ENCODE data around the gene MCF2L. TPM values are rescaled to one million over a fixed set of nuclear protein-coding genes. Genes with fewer than 3 reads are reported as not detected.
"Not testable (repeated sequence)": the region's sequence is repeated elsewhere in the genome, so short reads cannot be mapped to it uniquely, and the experiment has no call there.

MCF2L gene
- total RNA-seq, 1 donor from 2014 or later: under 0.01 TPM

DNA sequence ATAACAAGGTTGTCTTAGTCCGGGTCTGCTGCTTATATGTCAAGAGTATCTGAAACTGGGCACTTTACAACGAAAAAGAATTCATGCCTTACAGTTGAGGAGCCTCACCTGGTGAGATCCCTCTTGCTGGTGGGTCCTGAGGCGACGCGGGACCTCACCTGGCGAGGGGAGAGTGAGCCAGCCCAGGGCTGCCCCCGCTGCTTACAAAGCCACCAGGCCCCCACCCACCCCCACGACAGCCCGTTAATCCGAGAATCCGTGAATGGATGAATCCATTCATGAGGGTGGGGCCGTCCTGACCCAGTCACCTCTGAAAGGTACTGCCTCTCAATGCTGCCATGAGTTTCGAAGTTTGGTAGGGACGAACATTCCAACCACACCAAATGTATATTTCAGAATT, 82.6 kb downstream of the MCF2L start:
- Histone ChIP-seq H3K4me3 (ENCODE audit: low read depth, low read length) (no peak overlapping the region), H3K36me3 (ENCODE audit: control insufficient read depth, insufficient read depth, low read length) (no peaks in the 10 kb centered on the region), H3K27me3 (ENCODE audit: control insufficient read depth, insufficient read depth, low read length) (no peaks in the 10 kb centered on the region)
- FAIRE-seq: no peak
- no peak for DNase-seq (ENCODE audit: low read depth)
- TF ChIP-seq, protein P1, sequence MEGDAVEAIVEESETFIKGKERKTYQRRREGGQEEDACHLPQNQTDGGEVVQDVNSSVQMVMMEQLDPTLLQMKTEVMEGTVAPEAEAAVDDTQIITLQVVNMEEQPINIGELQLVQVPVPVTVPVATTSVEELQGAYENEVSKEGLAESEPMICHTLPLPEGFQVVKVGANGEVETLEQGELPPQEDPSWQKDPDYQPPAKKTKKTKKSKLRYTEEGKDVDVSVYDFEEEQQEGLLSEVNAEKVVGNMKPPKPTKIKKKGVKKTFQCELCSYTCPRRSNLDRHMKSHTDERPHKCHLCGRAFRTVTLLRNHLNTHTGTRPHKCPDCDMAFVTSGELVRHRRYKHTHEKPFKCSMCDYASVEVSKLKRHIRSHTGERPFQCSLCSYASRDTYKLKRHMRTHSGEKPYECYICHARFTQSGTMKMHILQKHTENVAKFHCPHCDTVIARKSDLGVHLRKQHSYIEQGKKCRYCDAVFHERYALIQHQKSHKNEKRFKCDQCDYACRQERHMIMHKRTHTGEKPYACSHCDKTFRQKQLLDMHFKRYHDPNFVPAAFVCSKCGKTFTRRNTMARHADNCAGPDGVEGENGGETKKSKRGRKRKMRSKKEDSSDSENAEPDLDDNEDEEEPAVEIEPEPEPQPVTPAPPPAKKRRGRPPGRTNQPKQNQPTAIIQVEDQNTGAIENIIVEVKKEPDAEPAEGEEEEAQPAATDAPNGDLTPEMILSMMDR (IDR thresholded peaks at IDR 0.05; ENCODE audit: insufficient read depth, low read length, severe bottlenecking): no peak

DNA sequence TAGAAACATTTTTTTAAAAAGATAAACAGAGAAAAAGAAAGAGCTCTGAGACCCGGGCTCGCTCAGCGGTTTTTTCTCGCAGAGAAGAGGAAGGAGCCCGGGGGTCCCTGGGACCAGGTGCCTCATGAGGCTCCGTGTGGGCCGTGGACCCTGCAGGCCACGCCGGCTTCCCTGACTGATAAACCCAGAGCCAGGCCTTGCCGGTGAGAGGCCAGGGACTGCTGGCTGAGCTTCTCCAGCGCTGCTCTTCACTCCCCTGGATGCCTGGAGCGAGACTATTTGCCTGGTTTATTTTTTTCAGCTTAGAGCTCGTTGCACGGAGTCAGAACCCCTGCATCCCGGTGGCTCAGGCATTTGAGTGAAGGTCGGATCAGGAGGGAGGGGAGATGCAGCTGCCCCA, 83.2 kb downstream of the MCF2L start:
- FAIRE-seq (no peak), DNase-seq (ENCODE audit: low read depth) (no peak)
- Histone ChIP-seq H3K27me3 (ENCODE audit: control insufficient read depth, insufficient read depth, low read length) (no peaks in the 10 kb centered on the region), H3K36me3 (ENCODE audit: control insufficient read depth, insufficient read depth, low read length) (no peaks in the 10 kb centered on the region), H3K4me3 (ENCODE audit: low read depth, low read length) (no peak overlapping the region)
- TF ChIP-seq, protein P1 (IDR thresholded peaks at IDR 0.05; ENCODE audit: insufficient read depth, low read length, severe bottlenecking): no peak

DNA sequence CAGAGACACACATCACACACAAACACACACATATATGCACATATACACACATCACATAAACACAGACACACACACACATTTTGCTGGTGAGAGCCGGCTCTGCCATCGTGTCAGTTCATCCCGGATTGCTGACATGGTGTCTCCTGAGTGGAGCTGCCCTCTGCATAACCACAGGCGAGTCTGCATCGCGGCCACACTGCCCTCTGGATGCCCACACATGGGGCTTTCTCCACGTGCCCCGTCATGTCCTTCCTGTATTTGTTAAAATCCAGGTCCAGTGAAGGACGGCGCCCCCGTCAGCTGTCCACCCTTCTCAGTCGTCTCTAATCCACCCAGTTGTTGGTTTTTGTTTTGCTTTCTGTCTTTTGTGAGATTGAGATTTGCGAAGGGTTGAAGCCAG, 84.0 kb downstream of the MCF2L start:
- no peak overlapping the region for H3K4me3 ChIP-seq (ENCODE audit: low read depth, low read length)
- DNase-seq (ENCODE audit: low read depth) (no peak), FAIRE-seq (no peak)
- H3K36me3 ChIP-seq (ENCODE audit: control insufficient read depth, insufficient read depth, low read length): no peaks in the 10 kb centered on the region
- TF ChIP-seq, protein P1 (IDR thresholded peaks at IDR 0.05; ENCODE audit: insufficient read depth, low read length, severe bottlenecking): no peak
- H3K27me3 ChIP-seq (ENCODE audit: control insufficient read depth, insufficient read depth, low read length): no peaks in the 10 kb centered on the region

DNA sequence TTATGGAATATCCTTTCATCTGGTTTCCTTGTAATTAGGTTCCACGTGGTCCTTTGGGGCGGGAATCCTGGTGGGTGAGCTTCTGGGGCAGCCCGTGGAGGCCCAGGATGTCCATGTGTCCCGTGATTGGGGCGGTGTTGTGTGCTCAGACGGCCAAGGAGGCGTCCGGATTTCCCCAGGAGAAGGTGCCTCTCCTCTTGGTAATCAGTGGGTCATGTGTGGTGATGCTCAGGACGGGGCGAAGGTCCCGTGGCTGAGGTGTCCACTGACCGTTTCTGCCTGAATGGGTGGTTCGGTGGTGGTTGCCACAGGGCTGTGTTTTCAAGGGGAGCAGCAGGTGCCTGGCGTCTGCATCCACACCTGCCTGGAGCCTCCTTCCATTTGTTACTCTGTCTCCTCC, 84.4 kb downstream of the MCF2L start:
- no peaks in the 10 kb centered on the region for H3K27me3 ChIP-seq (ENCODE audit: control insufficient read depth, insufficient read depth, low read length)
- DNase-seq (ENCODE audit: low read depth) (no peak), FAIRE-seq (no peak)
- TF ChIP-seq, protein P1 (IDR thresholded peaks at IDR 0.05; ENCODE audit: insufficient read depth, low read length, severe bottlenecking): no peak
- H3K36me3 ChIP-seq (ENCODE audit: control insufficient read depth, insufficient read depth, low read length): no peaks in the 10 kb centered on the region
- H3K4me3 ChIP-seq (ENCODE audit: low read depth, low read length): no peak overlapping the region

DNA sequence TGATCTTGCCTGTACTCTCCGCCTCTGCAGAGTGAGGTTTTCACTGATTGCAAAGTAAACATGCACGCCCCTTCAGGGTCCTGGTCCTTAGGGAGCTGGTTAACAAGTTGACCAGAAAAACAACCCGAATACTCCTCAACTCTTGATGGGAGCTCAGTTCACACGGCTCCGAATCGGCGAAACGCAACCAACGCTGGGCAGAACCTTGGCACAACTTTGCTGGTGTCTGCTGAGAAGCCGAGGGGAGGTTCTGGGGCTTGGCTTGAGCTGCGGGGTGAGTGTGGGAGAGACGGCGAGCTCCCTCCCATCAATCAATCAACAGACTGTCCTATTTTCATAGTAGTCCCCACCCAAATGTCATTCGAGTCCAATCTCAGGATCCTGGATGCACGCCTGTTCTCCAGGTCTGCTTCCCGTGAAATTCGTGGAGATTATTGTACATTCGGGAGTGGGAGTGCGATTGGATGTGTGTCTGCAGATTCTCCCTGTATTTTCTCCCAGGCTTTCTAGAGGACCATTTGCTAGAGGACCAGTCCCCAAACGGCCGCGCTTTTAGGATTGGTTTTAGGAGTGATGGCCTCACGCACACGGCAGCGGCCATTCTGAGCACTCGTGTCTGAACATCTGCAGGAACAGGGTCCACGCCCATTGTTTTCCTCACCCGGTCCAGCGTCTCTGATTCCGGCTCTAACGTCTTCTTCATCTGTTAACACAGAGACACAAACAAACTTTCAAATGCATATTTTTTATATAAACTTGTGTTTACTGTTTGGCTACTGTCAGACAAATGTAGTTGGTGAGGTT, 85.0 kb downstream of the MCF2L start:
- FAIRE-seq (no peak), DNase-seq (ENCODE audit: low read depth) (no peak)
- TF ChIP-seq, protein P1 (IDR thresholded peaks at IDR 0.05; ENCODE audit: insufficient read depth, low read length, severe bottlenecking): no peak
- H3K36me3 ChIP-seq (ENCODE audit: control insufficient read depth, insufficient read depth, low read length): no peaks in the 10 kb centered on the region
- no peak overlapping the region for H3K4me3 ChIP-seq (ENCODE audit: low read depth, low read length)
- no peaks in the 10 kb centered on the region for H3K27me3 ChIP-seq (ENCODE audit: control insufficient read depth, insufficient read depth, low read length)

DNA sequence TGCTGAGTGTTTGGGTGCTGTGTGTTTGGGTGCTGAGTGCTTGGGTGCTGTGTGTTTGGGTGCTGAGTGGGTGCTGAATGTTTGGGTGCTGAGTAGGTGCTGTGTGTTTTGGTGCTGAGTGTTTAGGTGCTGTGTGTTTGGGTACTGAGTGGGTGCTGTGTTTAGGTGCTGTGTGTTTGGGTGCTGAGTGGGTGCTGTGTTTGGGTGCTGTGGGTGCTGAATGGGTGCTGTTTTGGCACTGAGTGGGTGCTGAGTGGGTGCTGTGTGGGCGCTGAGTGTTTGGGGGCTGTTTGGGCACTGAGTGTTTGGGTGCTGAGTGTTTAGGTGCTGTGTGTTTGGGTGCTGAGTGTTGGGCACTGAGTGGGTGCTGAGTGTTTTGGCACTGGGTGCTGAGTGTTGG, 88.1 kb downstream of the MCF2L start:
- no peak for FAIRE-seq
- Histone ChIP-seq H3K36me3 (ENCODE audit: control insufficient read depth, insufficient read depth, low read length) (no peaks in the 10 kb centered on the region), H3K4me3 (ENCODE audit: low read depth, low read length) (no peak overlapping the region), H3K27me3 (ENCODE audit: control insufficient read depth, insufficient read depth, low read length) (no peaks in the 10 kb centered on the region)
- no peak for DNase-seq (ENCODE audit: low read depth)
- TF ChIP-seq, protein P1 (IDR thresholded peaks at IDR 0.05; ENCODE audit: insufficient read depth, low read length, severe bottlenecking): no peak

DNA sequence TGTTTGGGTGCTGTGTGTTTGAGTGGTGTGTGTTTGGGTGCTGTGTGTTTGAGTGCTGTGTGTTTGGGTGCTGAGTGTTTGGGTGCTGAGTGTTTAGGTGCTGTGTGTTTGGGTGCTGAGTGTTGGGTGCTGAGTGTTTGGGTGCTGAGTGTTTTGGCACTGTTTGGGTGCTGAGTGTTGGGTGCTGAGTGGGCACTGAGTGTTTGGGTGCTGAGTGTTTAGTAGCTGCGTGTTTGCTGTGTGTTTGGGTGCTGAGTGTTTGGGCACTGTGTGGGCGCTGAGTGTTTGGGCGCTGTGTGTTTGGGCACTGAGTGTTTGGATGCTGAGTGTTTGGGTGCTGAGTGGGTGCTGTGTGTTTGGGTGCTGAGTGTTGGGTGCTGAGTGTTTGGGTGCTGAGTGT, 88.5 kb downstream of the MCF2L start:
- DNase-seq (ENCODE audit: low read depth); H3K36me3 ChIP-seq (ENCODE audit: control insufficient read depth, insufficient read depth, low read length); H3K4me3 ChIP-seq (ENCODE audit: low read depth, low read length); H3K27me3 ChIP-seq (ENCODE audit: control insufficient read depth, insufficient read depth, low read length): not testable (repeated sequence)
- FAIRE-seq: peak; percentile 96
